Mammary epithelial cell (primary cell): ENCODE results near the gene PCGF5.

Experiments
- EZH2 ChIP-seq: IDR thresholded peaks from 2 replicates; pipeline ENCODE4 v1.6.1; 2012; ENCODE audit warnings: low read length, inconsistent platforms, borderline replicate concordance
- TF ChIP-seq, protein P1 (sequence below), 2 donors: IDR thresholded peaks in 1 of 2; conservative IDR thresholded peaks in 1 of 2; 2 replicates each; pipeline ENCODE4 v1.5.1; 2011 to 2012; ENCODE audit warnings: inconsistent platforms in 2 of 2, low read length in 2 of 2, mild to moderate bottlenecking in 2 of 2, control low read depth in 1 of 2, low read depth in 1 of 2; ENCODE audit not compliant: insufficient read depth in 1 of 2; ENCODE audit errors: extremely low read depth in 1 of 2

- TF ChIP-seq, protein P1, sequence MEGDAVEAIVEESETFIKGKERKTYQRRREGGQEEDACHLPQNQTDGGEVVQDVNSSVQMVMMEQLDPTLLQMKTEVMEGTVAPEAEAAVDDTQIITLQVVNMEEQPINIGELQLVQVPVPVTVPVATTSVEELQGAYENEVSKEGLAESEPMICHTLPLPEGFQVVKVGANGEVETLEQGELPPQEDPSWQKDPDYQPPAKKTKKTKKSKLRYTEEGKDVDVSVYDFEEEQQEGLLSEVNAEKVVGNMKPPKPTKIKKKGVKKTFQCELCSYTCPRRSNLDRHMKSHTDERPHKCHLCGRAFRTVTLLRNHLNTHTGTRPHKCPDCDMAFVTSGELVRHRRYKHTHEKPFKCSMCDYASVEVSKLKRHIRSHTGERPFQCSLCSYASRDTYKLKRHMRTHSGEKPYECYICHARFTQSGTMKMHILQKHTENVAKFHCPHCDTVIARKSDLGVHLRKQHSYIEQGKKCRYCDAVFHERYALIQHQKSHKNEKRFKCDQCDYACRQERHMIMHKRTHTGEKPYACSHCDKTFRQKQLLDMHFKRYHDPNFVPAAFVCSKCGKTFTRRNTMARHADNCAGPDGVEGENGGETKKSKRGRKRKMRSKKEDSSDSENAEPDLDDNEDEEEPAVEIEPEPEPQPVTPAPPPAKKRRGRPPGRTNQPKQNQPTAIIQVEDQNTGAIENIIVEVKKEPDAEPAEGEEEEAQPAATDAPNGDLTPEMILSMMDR (conservative IDR thresholded peaks at IDR 0.05 in 1 of 2, IDR thresholded peaks at IDR 0.05 in 1 of 2; ENCODE audit: extremely low read depth in 1 of 2, insufficient read depth in 1 of 2, low read depth in 1 of 2, low read length in 2 of 2) = no peak
- TF ChIP-seq EZH2 = no peak
These were observed 25.8 kb upstream of the PCGF5 start for GRCh38 chr10:91194497-91195179.
